Suprapubic skin (tissue), 4 donors: ENCODE data around the gene AASDH. TPM values are rescaled to one million over a fixed set of nuclear protein-coding genes. Genes with fewer than 3 reads are reported as not detected.

Source experiments
- DNase-seq, 2 donors: peaks; one replicate each; pipeline ENCODE4 v3.0.0-alpha.2; 2019; ENCODE audit warnings: low spot score in 2 of 2
- H3K27ac ChIP-seq: fragments of 200-600 bp; sonication (generic); one replicate; pipeline ENCODE4 v1.5.1; 2019
- H3K27me3 ChIP-seq: fragments of 200-600 bp; sonication (generic); one replicate; pipeline ENCODE4 v1.5.1; 2019
- H3K36me3 ChIP-seq: fragments of 200-600 bp; sonication (generic); one replicate; pipeline ENCODE4 v1.5.1; 2019
- H3K4me1 ChIP-seq: fragments of 200-600 bp; sonication (generic); one replicate; pipeline ENCODE4 v1.5.1; 2019
- H3K4me3 ChIP-seq: fragments of 200-600 bp; sonication (generic); one replicate; pipeline ENCODE4 v1.5.1; 2019; ENCODE audit warnings: mild to moderate bottlenecking
- H3K9me3 ChIP-seq: fragments of 200-600 bp; sonication (generic); one replicate; pipeline ENCODE4 v1.5.1; 2019
- EP300 ChIP-seq: sonication (generic); formaldehyde crosslinking; IDR thresholded peaks from one replicate; pipeline ENCODE4 v1.6.1; 2017; ENCODE audit warnings: antibody characterized with exemption
- POLR2A ChIP-seq, 2 donors: fragments of 450-650 bp; IDR thresholded peaks; one replicate each; pipeline ENCODE4 v1.6.1; 2017; ENCODE audit warnings: antibody characterized with exemption in 2 of 2, mild to moderate bottlenecking in 2 of 2, moderate library complexity in 2 of 2
- POLR2AphosphoS5 ChIP-seq, 3 donors: sonication (generic); formaldehyde crosslinking; IDR thresholded peaks; one replicate each; pipeline ENCODE4 v1.6.1; 2017; ENCODE audit warnings: antibody characterized with exemption in 3 of 3
- WGBS: methylation state at CpG from one replicate; pipeline ENCODE4 v1.1.5; 2018; 5-methylcytosine and 5-hydroxymethylcytosine counted together
- total RNA-seq, 4 donors: library from RNA; depleted of rRNA; stranded (reverse); fragments of >200 nt; gene quantifications; one replicate each; pipeline ENCODE4 v1.1.0, GENCODE V29; 2016
- TF ChIP-seq, protein P1 (sequence below), 2 donors: fragments of 200-600 bp in 1 of 2; fragments of 450-650 bp in 1 of 2; sonication (generic) in 1 of 2; IDR thresholded peaks; one replicate each; pipeline ENCODE4 v1.5.1; 2016 to 2019; ENCODE audit warnings: antibody characterized with exemption in 2 of 2, mild to moderate bottlenecking in 1 of 2, moderate library complexity in 1 of 2

AASDH gene
- total RNA-seq, 4 donors from 2014 or later: 10.7 to 14.6 (median 12.0) TPM

DNA sequence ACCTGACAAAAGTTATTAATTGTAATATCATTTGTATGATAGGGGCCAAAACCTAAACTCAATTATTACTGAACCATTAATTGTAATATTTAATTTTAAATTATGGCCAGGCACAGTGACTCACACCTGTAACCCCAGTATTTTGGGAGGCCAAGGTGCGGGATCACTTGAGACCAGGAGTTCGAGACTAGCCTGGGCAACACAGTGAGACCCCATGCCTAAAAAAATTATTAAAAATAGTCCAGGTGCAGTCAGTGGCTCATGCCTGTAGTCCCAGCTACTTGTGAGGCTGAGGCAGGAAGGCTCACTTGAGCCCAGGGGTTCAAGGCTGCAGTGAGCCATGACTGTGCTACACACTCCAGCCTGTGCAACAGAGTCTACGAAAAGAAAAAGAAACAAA is 30.1 kb upstream of the AASDH start:
- Histone ChIP-seq H3K4me3 (no peak overlapping the region), H3K4me1 (no peaks in the 10 kb centered on the region), H3K9me3 (no peaks in the 10 kb centered on the region), H3K27ac (no peak overlapping the region), H3K27me3 (no peaks in the 10 kb centered on the region), H3K36me3 (no peaks in the 10 kb centered on the region)
- no peak for DNase-seq
- no peak for TF ChIP-seq EP300
- TF ChIP-seq, protein P1, sequence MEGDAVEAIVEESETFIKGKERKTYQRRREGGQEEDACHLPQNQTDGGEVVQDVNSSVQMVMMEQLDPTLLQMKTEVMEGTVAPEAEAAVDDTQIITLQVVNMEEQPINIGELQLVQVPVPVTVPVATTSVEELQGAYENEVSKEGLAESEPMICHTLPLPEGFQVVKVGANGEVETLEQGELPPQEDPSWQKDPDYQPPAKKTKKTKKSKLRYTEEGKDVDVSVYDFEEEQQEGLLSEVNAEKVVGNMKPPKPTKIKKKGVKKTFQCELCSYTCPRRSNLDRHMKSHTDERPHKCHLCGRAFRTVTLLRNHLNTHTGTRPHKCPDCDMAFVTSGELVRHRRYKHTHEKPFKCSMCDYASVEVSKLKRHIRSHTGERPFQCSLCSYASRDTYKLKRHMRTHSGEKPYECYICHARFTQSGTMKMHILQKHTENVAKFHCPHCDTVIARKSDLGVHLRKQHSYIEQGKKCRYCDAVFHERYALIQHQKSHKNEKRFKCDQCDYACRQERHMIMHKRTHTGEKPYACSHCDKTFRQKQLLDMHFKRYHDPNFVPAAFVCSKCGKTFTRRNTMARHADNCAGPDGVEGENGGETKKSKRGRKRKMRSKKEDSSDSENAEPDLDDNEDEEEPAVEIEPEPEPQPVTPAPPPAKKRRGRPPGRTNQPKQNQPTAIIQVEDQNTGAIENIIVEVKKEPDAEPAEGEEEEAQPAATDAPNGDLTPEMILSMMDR (IDR thresholded peaks at IDR 0.05): no peak
- TF ChIP-seq POLR2A (IDR thresholded peaks at IDR 0.05): no peak
- no peak for TF ChIP-seq POLR2AphosphoS5 (IDR thresholded peaks at IDR 0.05)
- over 99% methylated on average over 3 of the region's 3 CpGs for WGBS

DNA sequence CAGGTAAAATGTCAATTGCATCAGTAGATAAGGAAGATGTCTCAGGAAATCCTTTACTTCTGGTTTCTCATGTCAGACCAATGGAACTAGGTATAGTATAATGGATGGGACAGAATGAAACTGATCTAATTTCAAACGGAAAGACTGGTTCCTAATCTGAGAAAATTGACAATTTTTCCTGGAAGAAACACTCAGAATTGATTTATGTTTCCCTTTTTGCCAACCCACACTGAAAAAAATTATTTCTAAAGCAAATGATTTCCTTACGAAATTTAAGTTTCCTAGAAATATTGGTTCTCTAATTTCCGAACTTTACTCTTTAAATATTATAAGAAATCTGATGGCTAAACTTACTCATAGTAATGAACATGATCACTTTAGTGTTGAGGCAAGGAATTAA is 29.1 kb upstream of the AASDH start:
- no peak overlapping the region for H3K4me3 ChIP-seq
- WGBS: 80% methylated on average over 3 of the region's 3 CpGs
- DNase-seq: no peak
- TF ChIP-seq, protein P1 (IDR thresholded peaks at IDR 0.05): no peak
- TF ChIP-seq POLR2A (IDR thresholded peaks at IDR 0.05) (no peak), POLR2AphosphoS5 (IDR thresholded peaks at IDR 0.05) (no peak)
- H3K4me1 ChIP-seq: peaks cover 1% of the 10 kb centered on the region
- H3K27me3 ChIP-seq: no peaks in the 10 kb centered on the region
- no peaks in the 10 kb centered on the region for H3K36me3 ChIP-seq
- H3K27ac ChIP-seq: no peak overlapping the region
- no peaks in the 10 kb centered on the region for H3K9me3 ChIP-seq

DNA sequence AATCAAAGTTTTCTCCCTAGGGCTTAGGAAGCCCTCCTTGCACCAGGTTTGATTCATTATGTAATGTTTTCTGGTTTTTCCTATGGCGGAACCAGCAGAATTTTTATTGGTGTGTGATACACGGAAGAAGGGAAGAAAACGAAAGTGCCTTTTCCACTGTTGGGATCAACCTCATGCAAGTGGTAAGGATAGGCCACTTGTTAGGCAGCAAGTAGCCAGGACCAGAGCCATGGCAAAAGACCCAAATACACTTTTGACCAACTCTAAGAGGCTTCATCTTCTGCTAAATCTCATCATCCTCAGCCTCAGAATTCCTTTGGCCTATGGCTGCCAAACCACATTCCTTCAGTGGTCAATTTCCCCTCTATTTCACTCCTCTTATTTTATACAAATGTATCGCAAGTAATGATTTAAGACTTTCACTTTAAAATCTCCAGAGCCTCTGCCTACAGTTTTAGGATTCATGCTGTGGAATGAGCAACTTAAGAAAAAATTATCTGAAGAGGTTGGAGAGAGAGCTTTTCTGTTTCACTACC is 26.9 kb upstream of the AASDH start:
- TF ChIP-seq POLR2AphosphoS5 (IDR thresholded peaks at IDR 0.05) (no peak), POLR2A (IDR thresholded peaks at IDR 0.05) (no peak), EP300 (no peak)
- TF ChIP-seq, protein P1 (IDR thresholded peaks at IDR 0.05): no peak
- WGBS: 73% methylated on average over 4 of the region's 4 CpGs
- DNase-seq: no peak
- Histone ChIP-seq H3K27ac (no peak overlapping the region), H3K27me3 (no peaks in the 10 kb centered on the region), H3K4me1 (peaks cover 22% of the 10 kb centered on the region), H3K9me3 (no peaks in the 10 kb centered on the region), H3K4me3 (no peak overlapping the region), H3K36me3 (no peaks in the 10 kb centered on the region)

DNA sequence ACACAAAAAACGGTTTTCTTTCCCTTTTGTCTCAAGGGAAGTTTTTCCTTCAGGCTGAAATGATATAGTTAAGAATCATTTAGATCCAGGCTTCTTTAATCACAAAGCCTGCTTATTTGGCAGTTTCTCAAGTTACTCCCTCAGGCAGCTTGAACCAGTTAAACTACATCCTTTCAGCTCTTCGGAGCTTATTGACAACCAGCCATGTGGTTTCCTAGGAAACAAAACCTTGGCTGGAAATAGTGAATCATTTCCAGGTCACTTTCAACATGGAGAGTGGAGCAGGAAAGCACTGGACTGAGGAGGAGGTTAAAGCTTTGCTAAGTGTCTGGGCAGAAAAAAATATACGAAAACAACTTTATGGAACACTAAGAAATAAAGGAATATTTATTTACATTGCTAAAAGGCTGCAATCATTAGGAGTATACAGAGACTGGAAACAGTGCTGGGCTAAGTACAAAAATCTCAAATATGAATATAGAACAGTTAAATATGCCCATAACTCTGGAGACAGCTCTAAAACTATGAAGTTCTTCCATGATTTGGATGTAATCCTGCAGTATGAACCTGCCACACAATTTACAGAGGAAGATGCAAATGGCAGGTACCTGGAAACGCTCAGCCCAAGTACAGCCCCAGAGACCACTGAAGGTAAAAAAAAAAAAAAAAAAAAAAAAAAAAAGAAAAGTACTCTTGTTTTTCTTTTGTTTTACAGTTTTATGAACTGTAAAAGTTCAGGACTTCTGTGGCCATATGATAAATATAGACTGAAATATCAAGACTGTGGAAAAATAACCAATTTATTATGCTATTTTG is 23.2 kb upstream of the AASDH start:
- Histone ChIP-seq H3K4me3 (peak overlapping the region; percentile 21), H3K36me3 (peaks cover 4% of the 10 kb centered on the region), H3K4me1 (peaks cover 24% of the 10 kb centered on the region), H3K9me3 (no peaks in the 10 kb centered on the region), H3K27ac (peak overlapping the region; percentile 67), H3K27me3 (no peaks in the 10 kb centered on the region)
- WGBS: 16% methylated on average over 4 of the region's 4 CpGs
- DNase-seq: no peak
- TF ChIP-seq POLR2A (IDR thresholded peaks at IDR 0.05): no peak
- no peak for TF ChIP-seq EP300
- TF ChIP-seq, protein P1 (IDR thresholded peaks at IDR 0.05): no peak
- TF ChIP-seq POLR2AphosphoS5 (IDR thresholded peaks at IDR 0.05): peak; percentile 38 to 83 (median 59)

DNA sequence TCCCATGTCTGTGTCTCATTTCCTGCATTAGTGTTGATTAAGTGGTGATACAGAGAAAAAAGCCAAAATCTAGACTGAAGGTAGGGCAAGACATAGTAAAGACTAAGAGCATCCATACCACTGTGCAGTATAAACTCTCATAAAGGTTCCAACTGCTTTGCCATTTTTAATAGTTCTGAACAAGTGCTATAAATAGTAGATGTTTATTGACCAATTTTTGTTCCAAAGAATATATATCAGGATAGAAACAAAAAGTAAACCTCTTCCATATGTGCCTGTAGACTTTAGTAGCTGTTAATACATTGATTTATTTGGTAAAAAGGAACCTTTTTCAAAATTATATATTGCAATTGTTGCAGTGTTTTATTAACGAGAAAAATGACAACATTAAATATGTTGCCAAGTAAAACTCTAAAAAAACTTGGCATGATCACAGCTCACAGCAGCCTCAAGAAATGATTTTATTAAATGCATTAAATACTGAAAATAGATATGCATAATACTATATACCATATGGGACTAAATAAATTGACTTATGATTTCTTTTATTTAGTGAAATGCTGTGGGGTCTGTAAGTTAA is 22.3 kb upstream of the AASDH start:
- peak overlapping the region; percentile 67 for H3K27ac ChIP-seq
- peaks cover 10% of the 10 kb centered on the region for H3K36me3 ChIP-seq
- no peaks in the 10 kb centered on the region for H3K27me3 ChIP-seq
- TF ChIP-seq EP300 (no peak), POLR2A (IDR thresholded peaks at IDR 0.05) (no peak), POLR2AphosphoS5 (IDR thresholded peaks at IDR 0.05) (no peak)
- TF ChIP-seq, protein P1 (IDR thresholded peaks at IDR 0.05): no peak
- no peaks in the 10 kb centered on the region for H3K9me3 ChIP-seq
- H3K4me1 ChIP-seq: peaks cover 24% of the 10 kb centered on the region
- DNase-seq: no peak
- H3K4me3 ChIP-seq: peak overlapping the region; percentile 21
- 9% methylated on average over 1 of the region's 1 CpG for WGBS
